ENCODE measurements around the gene MID1. TPM values are rescaled to one million over a fixed set of nuclear protein-coding genes. Genes with fewer than 3 reads are reported as not detected.

MID1 gene
- polyA plus RNA-seq, 3 donors = 23.7 to 32.6 (median 32.0) TPM

DNA sequence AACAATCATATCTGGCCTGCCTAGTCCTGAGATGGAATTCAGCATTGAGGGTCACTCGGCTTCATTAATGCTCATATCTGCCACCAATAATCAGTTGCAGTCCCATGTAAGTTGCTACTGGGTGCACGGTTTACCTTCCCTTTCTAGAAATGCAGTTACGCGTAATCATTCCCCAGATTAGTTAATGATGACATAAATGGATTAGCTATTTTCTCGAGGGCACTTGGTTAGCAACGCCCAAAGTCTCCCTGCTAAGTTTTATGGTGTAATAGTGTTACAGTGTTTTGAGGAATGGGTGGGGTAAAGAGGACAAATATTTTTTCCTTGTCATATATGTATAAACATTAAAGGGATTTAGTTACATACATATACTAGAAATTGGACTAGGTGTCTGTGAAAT, 118.8 kb downstream of the MID1 start:
- DNase-seq = peak; percentile 26

GRCh38 chrX:10496345-10496965, 123.9 kb downstream of the MID1 start:
- DNase-seq = no peak

GRCh38 chrX:10495677-10496076, 124.7 kb downstream of the MID1 start:
- no peak for DNase-seq

GRCh38 chrX:10492250-10492649, 128.1 kb downstream of the MID1 start:
- DNase-seq = no peak

- DNase-seq = no peak
Observed at GRCh38 chrX:10486373-10486772, 134.0 kb downstream of the MID1 start.

- DNase-seq = no peak
Observed at GRCh38 chrX:10485326-10485725, 135.1 kb downstream of the MID1 start.

GRCh38 chrX:10484683-10485247, 135.6 kb downstream of the MID1 start:
- DNase-seq = no peak

- peak; percentile 35 for DNase-seq
Observed at GRCh38 chrX:10483191-10483831, 137.1 kb downstream of the MID1 start.

- DNase-seq = no peak
Observed at GRCh38 chrX:10482708-10483107, 137.7 kb downstream of the MID1 start.

GRCh38 chrX:10482261-10482660, 138.1 kb downstream of the MID1 start:
- no peak for DNase-seq

GRCh38 chrX:10480861-10481260, 139.5 kb downstream of the MID1 start:
- no peak for DNase-seq

- DNase-seq = no peak
Observed at GRCh38 chrX:10479508-10479907, 140.9 kb downstream of the MID1 start.

- no peak for DNase-seq
Observed at GRCh38 chrX:10477525-10477924, 142.9 kb downstream of the MID1 start.

- no peak for DNase-seq
Observed at GRCh38 chrX:10474913-10475568, 145.3 kb downstream of the MID1 start.

DNA sequence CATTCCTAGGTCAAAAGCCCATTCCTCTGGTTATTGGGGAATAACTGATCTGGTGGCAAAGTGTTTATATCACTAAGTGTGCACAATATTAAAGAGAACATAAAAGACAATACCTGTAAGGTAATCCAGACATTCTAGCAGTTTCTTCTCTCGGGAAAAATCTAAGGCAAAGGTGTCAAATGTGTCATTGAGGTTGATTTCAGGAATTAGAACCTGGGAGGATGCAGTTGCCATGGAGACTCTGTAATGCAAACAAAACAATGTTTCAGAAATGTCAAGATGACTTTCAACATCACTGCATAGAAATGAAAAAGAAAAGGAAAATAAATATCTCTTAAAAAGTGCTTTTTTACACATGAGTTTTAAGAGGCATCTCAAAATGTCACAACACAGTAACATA, 145.9 kb downstream of the MID1 start:
- no peak for DNase-seq

DNA sequence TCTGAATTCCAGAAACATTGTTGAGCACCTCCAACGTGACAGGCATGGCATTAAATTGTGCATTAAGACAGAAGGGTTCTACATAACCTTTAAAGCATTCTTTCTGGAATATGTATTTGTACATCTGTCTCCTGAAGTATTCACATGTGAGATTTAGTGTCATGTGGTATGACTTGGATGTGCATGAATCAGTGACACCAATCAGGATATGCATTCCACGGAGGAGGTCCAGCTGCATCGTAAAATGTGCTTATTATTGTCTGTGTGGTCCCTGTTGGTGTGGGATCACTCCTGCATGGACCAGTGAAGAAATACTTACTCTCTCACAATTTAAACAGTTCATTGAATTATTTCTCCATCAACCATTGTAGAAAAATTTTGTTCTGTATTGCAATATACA, 149.0 kb downstream of the MID1 start:
- DNase-seq = no peak

GRCh38 chrX:10470009-10470408, 150.4 kb downstream of the MID1 start:
- DNase-seq = no peak

GRCh38 chrX:10467793-10468192, 152.6 kb downstream of the MID1 start:
- DNase-seq = no peak

DNA sequence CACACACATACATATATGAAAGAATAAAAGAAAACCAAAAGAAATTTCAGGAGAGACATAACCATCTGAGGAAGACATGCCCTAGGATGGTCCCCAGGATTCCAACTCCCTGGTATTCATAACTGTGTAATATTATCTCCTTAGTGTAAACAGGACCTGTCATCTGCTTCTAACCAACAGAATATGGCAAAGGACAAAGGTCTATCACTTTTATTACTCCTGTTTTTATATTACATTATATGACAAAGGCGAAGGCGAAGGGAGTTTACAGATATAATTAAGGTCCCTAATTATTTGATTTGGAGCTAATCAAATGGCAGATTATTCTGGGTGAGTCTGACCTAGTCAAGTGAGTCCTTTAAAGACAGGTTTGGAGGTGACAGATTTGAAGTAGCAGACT, 155.1 kb downstream of the MID1 start:
- DNase-seq = no peak

DNA sequence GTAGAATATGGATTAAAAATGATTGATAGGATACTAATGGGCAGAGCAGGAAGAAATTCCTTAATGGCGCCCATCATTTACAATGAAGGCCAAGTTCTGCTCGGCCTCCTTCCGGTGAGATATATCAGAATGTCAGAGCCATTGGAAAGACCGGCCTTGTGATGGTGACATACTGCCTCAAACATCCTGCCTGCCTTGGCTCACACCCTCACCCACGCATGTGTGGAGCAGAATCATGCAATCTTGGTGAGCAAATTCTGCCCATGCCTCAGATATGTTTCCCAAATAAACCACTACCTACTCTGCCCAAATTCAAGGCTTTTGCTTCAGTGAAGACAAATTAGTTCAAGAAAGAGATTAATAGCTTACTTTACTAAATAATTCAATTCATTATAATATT, 163.3 kb downstream of the MID1 start:
- no peak for DNase-seq

GRCh38 chrX:10453945-10454344, 166.4 kb downstream of the MID1 start:
- DNase-seq = no peak

DNA sequence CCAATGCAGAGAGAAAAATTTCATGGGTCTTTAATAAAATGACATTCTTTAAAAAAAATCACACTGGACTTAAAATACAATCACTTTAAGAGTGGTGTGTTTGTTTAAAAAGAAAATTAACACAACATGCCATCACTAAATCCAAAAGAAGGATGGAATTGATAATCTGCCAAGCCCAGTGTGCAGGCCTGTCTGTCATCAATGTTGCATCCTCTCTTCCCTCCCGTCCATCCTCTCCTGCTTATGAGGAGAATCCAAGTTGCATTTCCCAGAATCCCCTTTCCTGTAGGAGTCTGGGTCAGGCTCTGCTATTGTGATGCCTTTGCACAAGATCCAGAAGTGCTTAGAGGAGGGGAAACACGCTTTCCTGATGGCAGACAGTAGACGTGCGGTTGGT, 169.4 kb downstream of the MID1 start:
- no peak for DNase-seq
